SK-N-SH (cell line): Measurements from ENCODE around the gene FGD3. TPM values are rescaled to one million over a fixed set of nuclear protein-coding genes. Genes with fewer than 3 reads are reported as not detected.

Source experiments
- CTCF ChIA-PET: fragments of 300-600, 350-600 bp; formaldehyde crosslinking; extraction: SDS; loops from one replicate; lab custom pipeline; 2021; lab: Yijun Ruan, JAX
- POLR2A ChIA-PET: fragments of 350-600 bp; sonication (Branson Sonifier 250); formaldehyde crosslinking; extraction: SDS; loops from one replicate; lab custom pipeline; 2020; ENCODE audit warnings: antibody characterized with exemption, inconsistent platforms; lab: Yijun Ruan, JAX
- DNase-seq: peaks from one replicate; pipeline ENCODE4 v3.0.0; 2012
- H2AFZ ChIP-seq: fragments of 200-600 bp; sonication (generic); 2 replicates; pipeline ENCODE4 v1.8.1; 2016; ENCODE audit warnings: antibody characterized with exemption, mild to moderate bottlenecking, low read depth
- H3F3A ChIP-seq: fragments of 200-600 bp; sonication (generic); replicated peaks from 2 replicates; pipeline ENCODE3; 2016; ENCODE audit warnings: antibody characterized with exemption, mild to moderate bottlenecking; ENCODE audit not compliant: insufficient read depth
- H3K27ac ChIP-seq, 2 experiments: fragments of 200-500 bp in 1 of 2; fragments of 200-600 bp in 1 of 2; sonication (Bioruptor generic) in 1 of 2; sonication (generic), shearing (Covaris generic) in 1 of 2; 2 replicates each; pipeline versions ENCODE4 v1.5.1 to v1.6.1; 2014 to 2016; ENCODE audit warnings: low read depth in 2 of 2, inconsistent platforms in 1 of 2, low read length in 1 of 2, mild to moderate bottlenecking in 1 of 2, mixed read lengths in 1 of 2
- H3K27me3 ChIP-seq: fragments of 200-600 bp; sonication (generic), shearing (Covaris generic); 2 replicates; pipeline ENCODE4 v1.6.1; 2016; ENCODE audit warnings: mixed run types; ENCODE audit not compliant: insufficient read depth
- H3K36me3 ChIP-seq, 2 experiments: fragments of 200-500 bp in 1 of 2; fragments of 200-600 bp in 1 of 2; sonication (Bioruptor generic) in 1 of 2; sonication (generic) in 1 of 2; replicated peaks in 1 of 2; 2 replicates each; pipeline versions ENCODE3 to v1.5.1; 2014 to 2016; ENCODE audit warnings: low read length in 1 of 2, mild to moderate bottlenecking in 1 of 2; ENCODE audit not compliant: insufficient read depth in 2 of 2, control insufficient read depth in 1 of 2
- H3K4me1 ChIP-seq, 2 experiments: fragments of 200-500 bp in 1 of 2; fragments of 200-600 bp in 1 of 2; sonication (Bioruptor generic) in 1 of 2; sonication (generic), shearing (Covaris generic) in 1 of 2; 2 replicates each; pipeline versions ENCODE4 v1.5.1 to v1.6.1; 2014 to 2016; ENCODE audit warnings: low read depth in 1 of 2, low read length in 1 of 2, mixed run types in 1 of 2; ENCODE audit not compliant: insufficient read depth in 2 of 2, control insufficient read depth in 1 of 2
- H3K4me2 ChIP-seq: fragments of 200-600 bp; sonication (generic), shearing (Covaris generic); 2 replicates; pipeline ENCODE4 v1.6.1; 2017; ENCODE audit warnings: mixed run types
- H3K4me3 ChIP-seq, 2 experiments: fragments of 200-500 bp in 1 of 2; fragments of 200-600 bp in 1 of 2; sonication (Bioruptor generic) in 1 of 2; sonication (generic), shearing (Covaris generic) in 1 of 2; 2 replicates each; pipeline versions ENCODE4 v1.5.1 to v1.8.1; 2014 to 2016; ENCODE audit warnings: low read depth in 2 of 2, inconsistent platforms in 1 of 2, low read length in 1 of 2, mild to moderate bottlenecking in 1 of 2, mixed read lengths in 1 of 2, moderate library complexity in 1 of 2
- H3K79me2 ChIP-seq: fragments of 200-600 bp; sonication (generic); 2 replicates; pipeline ENCODE4 v1.8.1; 2017; ENCODE audit warnings: mild to moderate bottlenecking; ENCODE audit not compliant: insufficient read depth
- H3K9ac ChIP-seq: fragments of 200-600 bp; sonication (generic); 2 replicates; pipeline ENCODE4 v1.6.1; 2017; ENCODE audit warnings: mixed run types
- H3K9me2 ChIP-seq: fragments of 200-600 bp; sonication (generic); 2 replicates; pipeline ENCODE4 v1.6.1; 2017; ENCODE audit warnings: mixed run types
- H3K9me3 ChIP-seq: fragments of 200-600 bp; sonication (generic); 2 replicates; pipeline ENCODE4 v1.6.1; 2017; ENCODE audit warnings: mixed run types, mild to moderate bottlenecking, moderate library complexity
- H4K20me1 ChIP-seq: fragments of 200-600 bp; sonication (generic); 2 replicates; pipeline ENCODE4 v1.6.1; 2017; ENCODE audit warnings: mild to moderate bottlenecking, mixed run types; ENCODE audit not compliant: insufficient read depth
- ELF1 ChIP-seq: IDR thresholded peaks from 2 replicates; pipeline ENCODE4 v1.4.0; 2012
- EZH2phosphoT487 ChIP-seq: fragments of 200-600 bp; sonication (generic); IDR thresholded peaks from 2 replicates; pipeline ENCODE4 v1.6.1; 2017; ENCODE audit warnings: low read depth, mixed run types, mild to moderate bottlenecking, antibody characterized with exemption, moderate library complexity, borderline replicate concordance
- FOXJ3 ChIP-seq: sonication (generic); formaldehyde crosslinking; IDR thresholded peaks from 2 replicates; pipeline ENCODE4 v1.5.1; 2020; ENCODE audit warnings: mild to moderate bottlenecking, missing genetic modification reagents
- FOXM1 ChIP-seq: IDR thresholded peaks from 2 replicates; pipeline ENCODE4 v1.4.0; 2012; ENCODE audit warnings: low read depth, mild to moderate bottlenecking
- MEF2A ChIP-seq: IDR thresholded peaks from 2 replicates; pipeline ENCODE4 v1.4.0; 2012; ENCODE audit warnings: low read depth, borderline replicate concordance
- PBX3 ChIP-seq: IDR thresholded peaks from 2 replicates; pipeline ENCODE4; 2012
- REST ChIP-seq: IDR thresholded peaks from 2 replicates; pipeline ENCODE4 v1.6.1; 2012; ENCODE audit warnings: mild to moderate bottlenecking, low read depth, low read length, moderate library complexity
- RFX5 ChIP-seq: IDR thresholded peaks from 2 replicates; pipeline ENCODE4 v1.6.1; 2012; ENCODE audit warnings: mild to moderate bottlenecking, improper control_type of control experiment, low read length
- TAF1 ChIP-seq: IDR thresholded peaks from 2 replicates; pipeline ENCODE4 v1.6.1; 2012; ENCODE audit warnings: low read depth, mild to moderate bottlenecking, low read length, moderate library complexity, borderline replicate concordance
- USF2 ChIP-seq: fragments of 150-350 bp; IDR thresholded peaks from 2 replicates; pipeline ENCODE4 v1.6.1; 2017; ENCODE audit warnings: antibody characterized with exemption, low read length, low read depth, borderline replicate concordance
- WGBS: methylation state at CpG from one replicate; pipeline ENCODE4 v1.1.6; 2017; ENCODE audit warnings: low lambda C conversion rate; 5-methylcytosine and 5-hydroxymethylcytosine counted together
- polyA plus RNA-seq, 3 experiments: library from polyadenylated mRNA; depleted of rRNA; stranded (reverse); fragments of >200 nt; gene quantifications; 2 replicates each; pipeline ENCODE4 v1.2.3, GENCODE V29; 2012

FGD3 gene
- polyA plus RNA-seq, 1 of the 3 experiments (the other 2 are of a cell fraction): not detected

DNA sequence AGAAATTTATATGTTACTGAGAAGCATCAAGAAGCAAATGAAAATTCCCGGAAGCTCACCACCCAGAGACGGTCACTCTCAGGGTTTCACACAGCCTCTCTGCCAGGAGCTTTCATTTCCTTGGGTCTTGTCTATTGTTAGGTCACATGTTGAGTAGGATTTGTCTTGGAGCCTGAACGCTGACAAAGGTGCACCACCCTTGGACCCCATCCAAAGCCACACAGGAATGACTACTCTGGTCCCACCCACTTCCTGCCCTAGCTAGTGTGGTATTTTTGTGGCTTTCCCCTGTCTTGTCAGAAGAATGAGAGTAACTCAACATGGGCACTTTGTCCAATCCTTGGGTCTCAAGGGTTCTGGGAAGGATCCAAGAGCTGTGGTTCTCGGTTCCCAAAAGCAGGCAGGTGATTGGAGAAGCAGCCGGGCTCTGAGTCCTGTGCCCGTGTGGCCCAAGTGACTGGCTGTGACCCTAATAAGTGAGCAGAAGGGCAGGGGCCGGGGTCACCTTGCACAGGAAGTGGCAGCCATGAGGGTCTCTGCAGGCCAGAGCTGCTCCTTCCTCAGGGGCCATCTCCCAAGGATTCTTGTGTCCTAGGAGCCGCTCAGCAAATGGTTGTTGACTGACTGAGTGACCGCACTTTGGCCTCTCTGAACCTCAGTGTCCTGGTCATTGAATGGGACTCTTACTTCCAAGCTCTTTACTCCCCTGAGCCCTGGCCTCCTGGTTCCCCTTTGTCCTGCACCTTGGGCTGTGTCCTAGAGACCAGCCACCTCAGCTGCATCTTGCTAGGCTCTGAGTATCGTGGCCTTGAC is 6.9 kb downstream of the FGD3 start:
- Histone ChIP-seq H3K4me2 (no peak overlapping the region), H3K9me2 (no peaks in the 10 kb centered on the region), H3K9me3 (no peaks in the 10 kb centered on the region), H3K36me3 (no peaks in the 10 kb centered on the region), H3K4me1 (peaks cover 0 to 12% of the 10 kb centered on the region in 2 experiments; a peak in 1 of 4 replicates), H3K27me3 (no peaks in the 10 kb centered on the region), H3K79me2 (no peaks in the 10 kb centered on the region; the same call in 1 of the 2 replicates), H3K4me3 (no peak overlapping the region), H3F3A (no peaks in the 10 kb centered on the region), H3K27ac (no peak overlapping the region), H3K9ac (no peak overlapping the region), H2AFZ (no peak overlapping the region), H4K20me1 (no peaks in the 10 kb centered on the region)
- ChIA-PET CTCF (interaction anchor here (0.7 to 2.0 kb wide), 4 partner anchors 44 to 351 kb away, joined by 3 to 6 read pairs (median 3); no protein-coding TSS in a partner anchor), POLR2A (no interaction called here)
- WGBS: 76% methylated on average over 9 of the region's 10 CpGs
- TF ChIP-seq TAF1 (no peak), ELF1 (no peak), PBX3 (no peak), FOXJ3 (CRISPR knock-in tag) (no peak), RFX5 (no peak), MEF2A (no peak), REST (no peak), FOXM1 (no peak), EZH2phosphoT487 (no peak), USF2 (no peak)
- DNase-seq: no peak
